NCI-H2029 (cell line): ENCODE data around the gene SLAIN2.

Source experiments
- DNase-seq: peaks from one replicate; lab custom pipeline; 2025; lab: John Stamatoyannopoulos, UW

Gene SLAIN2

GRCh38 chr4:48334236-48334635 lies 7.1 kb upstream of the SLAIN2 start:
- DNase-seq, result no peak

GRCh38 chr4:48334900-48335384 lies 6.4 kb upstream of the SLAIN2 start:
- DNase-seq, result peak; percentile 45

GRCh38 chr4:48336146-48336870 lies 5.0 kb upstream of the SLAIN2 start:
- no peak for DNase-seq

- no peak for DNase-seq
Measured at GRCh38 chr4:48337731-48338130, 3.6 kb upstream of the SLAIN2 start.

GRCh38 chr4:48339642-48340041 lies 1.7 kb upstream of the SLAIN2 start:
- DNase-seq, result no peak

GRCh38 chr4:48340276-48340964 lies 909 bp upstream of the SLAIN2 start:
- no peak for DNase-seq

- peak; percentile 27 for DNase-seq
Measured at GRCh38 chr4:48341776-48342605, 662 bp downstream of the SLAIN2 start.

GRCh38 chr4:48342606-48342880 lies 1.2 kb downstream of the SLAIN2 start:
- no peak for DNase-seq

GRCh38 chr4:48343035-48343434 lies 1.7 kb downstream of the SLAIN2 start:
- DNase-seq, result no peak

GRCh38 chr4:48343551-48343950 lies 2.2 kb downstream of the SLAIN2 start:
- no peak for DNase-seq

- no peak for DNase-seq
Measured at GRCh38 chr4:48345542-48345941, 4.2 kb downstream of the SLAIN2 start.

- no peak for DNase-seq
Measured at GRCh38 chr4:48346594-48346993, 5.3 kb downstream of the SLAIN2 start.

GRCh38 chr4:48347282-48347921 lies 6.1 kb downstream of the SLAIN2 start:
- no peak for DNase-seq

- no peak for DNase-seq
Measured at GRCh38 chr4:48350871-48351270, 9.5 kb downstream of the SLAIN2 start.

GRCh38 chr4:48352793-48353192 lies 11.5 kb downstream of the SLAIN2 start:
- DNase-seq, result no peak

- DNase-seq, result no peak
Measured at GRCh38 chr4:48356355-48356754, 15.0 kb downstream of the SLAIN2 start.

- DNase-seq, result no peak
Measured at GRCh38 chr4:48360285-48361011, 19.1 kb downstream of the SLAIN2 start.

GRCh38 chr4:48361012-48361400 lies 19.7 kb downstream of the SLAIN2 start:
- DNase-seq, result no peak

GRCh38 chr4:48366611-48367010 lies 25.3 kb downstream of the SLAIN2 start:
- no peak for DNase-seq

GRCh38 chr4:48367016-48367415 lies 25.7 kb downstream of the SLAIN2 start:
- DNase-seq, result no peak

- no peak for DNase-seq
Measured at GRCh38 chr4:48368389-48368788, 27.1 kb downstream of the SLAIN2 start.

GRCh38 chr4:48369248-48369647 lies 27.9 kb downstream of the SLAIN2 start:
- no peak for DNase-seq
